Stimulated activated CD4-positive, alpha-beta T cell treated with anti-CD3 and anti-CD28 coated beads, Interleukin-2, amount 100 ng/mL, for 48 hours (primary cell): Measurements from ENCODE around the gene PLOD1.

Experiments used
- DNase-seq, 2 donors: peaks; one replicate each; pipeline ENCODE4 v3.0.0-alpha.2; 2020

The PLOD1 gene

GRCh38 chr1:11942280-11942679 is 7.8 kb downstream of the PLOD1 start:
- no peak for DNase-seq

- DNase-seq: no peak
These were observed 9.1 kb downstream of the PLOD1 start for GRCh38 chr1:11943619-11944018.

GRCh38 chr1:11944358-11944931 is 9.9 kb downstream of the PLOD1 start:
- DNase-seq: no peak

- no peak for DNase-seq
These were observed 12.1 kb downstream of the PLOD1 start for GRCh38 chr1:11946647-11947046.

GRCh38 chr1:11948822-11949458 is 14.4 kb downstream of the PLOD1 start:
- no peak for DNase-seq

- no peak for DNase-seq
These were observed 17.4 kb downstream of the PLOD1 start for GRCh38 chr1:11951901-11952300.

- DNase-seq: no peak
These were observed 18.1 kb downstream of the PLOD1 start for GRCh38 chr1:11952455-11953109.

GRCh38 chr1:11955221-11955620 is 20.7 kb downstream of the PLOD1 start:
- no peak for DNase-seq

GRCh38 chr1:11957398-11957797 is 22.9 kb downstream of the PLOD1 start:
- DNase-seq: no peak

GRCh38 chr1:11957897-11958296 is 23.4 kb downstream of the PLOD1 start:
- no peak for DNase-seq

GRCh38 chr1:11960276-11960675 is 25.8 kb downstream of the PLOD1 start:
- no peak for DNase-seq

- DNase-seq: no peak
These were observed 26.2 kb downstream of the PLOD1 start for GRCh38 chr1:11960715-11961114.

- DNase-seq: no peak
These were observed 26.7 kb downstream of the PLOD1 start for GRCh38 chr1:11961230-11961629.

GRCh38 chr1:11963622-11964021 is 29.1 kb downstream of the PLOD1 start:
- no peak for DNase-seq

- DNase-seq: no peak
These were observed 30.1 kb downstream of the PLOD1 start for GRCh38 chr1:11964656-11965055.

GRCh38 chr1:11967028-11967547 is 32.6 kb downstream of the PLOD1 start:
- no peak for DNase-seq

- no peak for DNase-seq
These were observed 36.1 kb downstream of the PLOD1 start for GRCh38 chr1:11970441-11971185.

- DNase-seq: no peak
These were observed 43.1 kb downstream of the PLOD1 start for GRCh38 chr1:11977625-11978024.

- DNase-seq: no peak
These were observed 43.8 kb downstream of the PLOD1 start for GRCh38 chr1:11978301-11978700.

- DNase-seq: no peak
These were observed 44.7 kb downstream of the PLOD1 start for GRCh38 chr1:11979028-11979850.

GRCh38 chr1:11979851-11980675 is 45.5 kb downstream of the PLOD1 start, which contains the start of gene MFN2:
Gene MFN2, plus strand, starts transcription at chr1:11980444. Its CDS starts 8,725 bp downstream, at chr1:11989169.
- DNase-seq: peak; percentile 84 to 86

GRCh38 chr1:11980676-11980972 is 46.1 kb downstream of the PLOD1 start:
- peak in 1 of 2 donors; percentile 6 for DNase-seq
